GM12878 (cell line): ENCODE results near the gene RNLS. TPM values are rescaled to one million over a fixed set of nuclear protein-coding genes. Genes with fewer than 3 reads are reported as not detected.

ENCODE experiments used
- ATAC-seq: fragments of 200-7000 bp; cut with Tn5 transposase; 3 replicates; pipeline ENCODE4 v1.9.1; 2020; ENCODE audit warnings: mild to moderate bottlenecking, moderate library complexity
- BruUV-seq: library from RNA; stranded (reverse); fragments of 400-500 nt; replicated peaks from 2 replicates; lab custom pipeline; 2021; lab: Mats Ljungman, UMichigan
- CTCF ChIA-PET: fragments of 300-600 bp; sonication (Branson Sonifier 250); formaldehyde crosslinking; extraction: SDS; loops from one replicate; lab custom pipeline; 2021; ENCODE audit warnings: inconsistent platforms; lab: Yijun Ruan, JAX
- POLR2A ChIA-PET: fragments of 350-600 bp; formaldehyde crosslinking; extraction: SDS; loops from one replicate; lab custom pipeline; 2021; ENCODE audit warnings: inconsistent platforms; lab: Charles Lee
- RAD21 ChIA-PET: fragments of 300-600 bp; sonication (Branson Sonifier 250); formaldehyde crosslinking; loops from one replicate; lab custom pipeline; 2023; ENCODE audit warnings: antibody characterized with exemption; ENCODE audit not compliant: unreplicated experiment; lab: Charles Lee
- SMC1A ChIA-PET: fragments of 300-600 bp; sonication (Branson Sonifier 250); formaldehyde crosslinking; loops from one replicate; lab custom pipeline; 2023; ENCODE audit not compliant: unreplicated experiment, uncharacterized antibody; lab: Charles Lee
- DNase-seq: peaks from one replicate; pipeline ENCODE4 v3.0.0-alpha.2; 2011; ENCODE audit warnings: low read depth, low spot score
- FAIRE-seq: peaks from 3 replicates; lab custom pipeline; 2011; peaks lifted over from hg19 to GRCh38; lab: Jason Lieb, UNC
- H2AFZ ChIP-seq: 2 replicates; pipeline ENCODE4 v1.6.0; 2011; ENCODE audit warnings: low read depth, low read length, control low read depth; ENCODE audit not compliant: control insufficient read depth
- H3K27ac ChIP-seq: 2 replicates; pipeline ENCODE4 v1.5.1; 2011; ENCODE audit warnings: control low read depth; ENCODE audit not compliant: control insufficient read depth, insufficient read depth
- H3K27me3 ChIP-seq, 2 experiments: replicated peaks in 1 of 2; 2 replicates each; pipeline versions ENCODE4 v1.6.0 to v1.6.1; 2011; ENCODE audit warnings: low read length in 1 of 2; ENCODE audit not compliant: control insufficient read depth in 2 of 2, insufficient read depth in 2 of 2
- H3K36me3 ChIP-seq, 2 experiments: 2 replicates each; pipeline ENCODE4 v1.5.1; 2011; ENCODE audit warnings: low read length in 1 of 2; ENCODE audit not compliant: control insufficient read depth in 2 of 2, insufficient read depth in 2 of 2
- H3K4me1 ChIP-seq: 2 replicates; pipeline ENCODE4 v1.6.1; 2011; ENCODE audit warnings: mild to moderate bottlenecking, low read length, moderate library complexity, mixed read lengths; ENCODE audit not compliant: control insufficient read depth, insufficient read depth
- H3K4me2 ChIP-seq: 2 replicates; pipeline ENCODE4 v1.6.0; 2011; ENCODE audit warnings: control low read depth; ENCODE audit not compliant: control insufficient read depth, insufficient read depth
- H3K4me3 ChIP-seq: fragments of 200-600 bp; sonication (generic); 2 replicates; pipeline ENCODE4 v1.5.1; 2016
- H3K79me2 ChIP-seq: 2 replicates; pipeline ENCODE4 v1.6.0; 2011; ENCODE audit warnings: low read length; ENCODE audit not compliant: control insufficient read depth, insufficient read depth
- H3K9ac ChIP-seq: 2 replicates; pipeline ENCODE4 v1.8.0; 2011; ENCODE audit warnings: low read length, control low read depth, mixed read lengths; ENCODE audit not compliant: control insufficient read depth, insufficient read depth
- H3K9me3 ChIP-seq: replicated peaks from 3 replicates; pipeline ENCODE4 v1.5.1; 2011; ENCODE audit warnings: mild to moderate bottlenecking, low read length; ENCODE audit not compliant: control insufficient read depth, insufficient read depth
- H4K20me1 ChIP-seq: 2 replicates; pipeline ENCODE4 v1.6.0; 2011; ENCODE audit not compliant: control insufficient read depth, insufficient read depth
- BCL11A ChIP-seq: IDR thresholded peaks from 2 replicates; pipeline ENCODE4 v1.6.1; 2011; ENCODE audit warnings: low read depth, low read length
- E2F8 ChIP-seq: fragments of 450-650 bp; IDR thresholded peaks from 2 replicates; pipeline ENCODE4 v1.6.1; 2018; ENCODE audit warnings: mild to moderate bottlenecking, low read depth, moderate library complexity; ENCODE audit not compliant: partially characterized antibody
- EGR1 ChIP-seq, 2 experiments: IDR thresholded peaks; 1 replicate in 1 of 2; 2 replicates in 1 of 2; pipeline ENCODE4 v1.6.1; 2011 to 2012; ENCODE audit warnings: low read depth in 2 of 2, low read length in 2 of 2, borderline replicate concordance in 1 of 2, mild to moderate bottlenecking in 1 of 2, moderate library complexity in 1 of 2
- KDM1A ChIP-seq: fragments of 200-600 bp; sonication (generic); IDR thresholded peaks from 2 replicates; pipeline ENCODE4 v1.6.1; 2016; ENCODE audit warnings: borderline replicate concordance
- NKRF ChIP-seq: fragments of 450-650 bp; conservative IDR thresholded peaks from 2 replicates; pipeline ENCODE4 v1.6.1; 2017; ENCODE audit warnings: mild to moderate bottlenecking, moderate library complexity
- PML ChIP-seq: IDR thresholded peaks from 2 replicates; pipeline ENCODE4 v1.6.1; 2012; ENCODE audit warnings: low read length, inconsistent platforms
- POLR2A ChIP-seq: IDR thresholded peaks from 2 replicates; pipeline ENCODE4 v1.6.1; 2011; ENCODE audit warnings: low read depth, mild to moderate bottlenecking, low read length
- RCOR1 ChIP-seq: conservative IDR thresholded peaks from 2 replicates; pipeline ENCODE4 v1.6.1; 2012; ENCODE audit warnings: low read depth, low read length, improper control_type of control experiment
- REST ChIP-seq: IDR thresholded peaks from 2 replicates; pipeline ENCODE4 v1.6.1; 2012; ENCODE audit warnings: mild to moderate bottlenecking, low read depth, low read length
- RUNX3 ChIP-seq: IDR thresholded peaks from 2 replicates; pipeline ENCODE4 v1.6.1; 2012; ENCODE audit warnings: low read length, inconsistent platforms
- SREBF2 ChIP-seq: IDR thresholded peaks from 2 replicates; pipeline ENCODE4 v1.6.1; 2012; ENCODE audit warnings: mild to moderate bottlenecking, low read length
- SRF ChIP-seq, 2 experiments: IDR thresholded peaks; 2 replicates each; pipeline ENCODE4 v1.6.1; 2011; ENCODE audit warnings: low read depth in 2 of 2, low read length in 2 of 2, mild to moderate bottlenecking in 1 of 2, moderate library complexity in 1 of 2
- USF1 ChIP-seq: IDR thresholded peaks from 2 replicates; pipeline ENCODE4 v1.6.1; 2011; ENCODE audit warnings: borderline replicate concordance, low read depth, mild to moderate bottlenecking, moderate library complexity, mixed read lengths, low read length; ENCODE audit not compliant: insufficient read depth; ENCODE audit errors: extremely low read length
- ZNF217 ChIP-seq: fragments of 450-650 bp; IDR thresholded peaks from 2 replicates; pipeline ENCODE4 v1.6.1; 2017; ENCODE audit warnings: antibody characterized with exemption, mild to moderate bottlenecking
- ZNF622 ChIP-seq: fragments of 450-650 bp; IDR thresholded peaks from 2 replicates; pipeline ENCODE4 v1.6.1; 2017; ENCODE audit warnings: mild to moderate bottlenecking, inconsistent platforms
- ZZZ3 ChIP-seq: IDR thresholded peaks from 2 replicates; pipeline ENCODE4 v1.6.1; 2011; ENCODE audit warnings: low read depth; ENCODE audit not compliant: control insufficient read depth, insufficient read length
- WGBS: methylation state at CpG from one replicate; pipeline ENCODE4 v1.1.6; 2016; ENCODE audit warnings: low lambda C conversion rate; ENCODE audit not compliant: insufficient replicate concordance, insufficient coverage; ENCODE audit errors: missing lambda C conversion rate; 5-methylcytosine and 5-hydroxymethylcytosine counted together
- in situ Hi-C: fragments of 300-500 bp; cut with MboI; formaldehyde crosslinking; loops from 9 replicates; pipeline ENCODE4 v1.14.3; 2018; ENCODE audit warnings: mixed read lengths
- intact Hi-C: fragments of 100-400 bp; cut with micrococcal nuclease; formaldehyde crosslinking; loops from one replicate; pipeline ENCODE4 v1.14.2; 2022; ENCODE audit not compliant: unreplicated experiment
- polyA plus RNA-seq, 11 experiments: library from polyadenylated mRNA; depleted of rRNA in 4 of 11; unstranded in 6 of 11; stranded (reverse) in 5 of 11; fragments of >200 nt; fragmentation: Nextera tagmentation in 4 of 11; fragmentation: Illumina TruSeq in 1 of 11; extraction: Ambion mirVana in 4 of 11; extraction: Trizol in 1 of 11; gene quantifications; 1 replicate in 1 of 11; 2 replicates in 10 of 11; pipeline versions ENCODE4 v1.2.1 to v1.2.3, GENCODE V29; 2011 to 2016; ENCODE audit warnings: inconsistent platforms in 2 of 11, missing spikeins in 2 of 11, low read depth in 1 of 11
- total RNA-seq, 4 experiments: library from RNA; depleted of rRNA in 3 of 4; stranded (reverse); fragments of >200 nt in 3 of 4; fragmentation: Illumina TruSeq in 1 of 4; extraction: Trizol in 1 of 4; gene quantifications; 2 replicates each; pipeline versions ENCODE4 v1.2.1 to v1.2.3, GENCODE V29; 2013 to 2021

RNLS gene
- total and polyA plus RNA-seq, 10 of the 15 experiments (the other 5 are each of a cell fraction or from before 2014, with no cell fraction given) = 3.4 to 6.7 (median 4.6) TPM

- no peak for TF ChIP-seq RUNX3
- TF ChIP-seq ZZZ3 = no peak
- TF ChIP-seq EGR1 (IDR thresholded peaks at IDR 0.05; ENCODE audit: borderline replicate concordance in 1 of 2, low read depth in 2 of 2, low read length in 2 of 2) = no peak
- no peak for TF ChIP-seq ZNF217
- TF ChIP-seq RCOR1 = no peak
- no peak for TF ChIP-seq E2F8
- no peak for TF ChIP-seq POLR2A
- TF ChIP-seq NKRF = no peak
- TF ChIP-seq BCL11A = no peak
Observed at GRCh38 chr10:88241501-88241900, 341.6 kb downstream of the RNLS start (continued).

- ChIA-PET CTCF (no interaction called here), RAD21 (no interaction called here)
- no peak for ATAC-seq
- TF ChIP-seq SRF (IDR thresholded peaks at IDR 0.05; ENCODE audit: low read depth in 2 of 2, low read length in 2 of 2) = no peak
- no peak for TF ChIP-seq SREBF2
- TF ChIP-seq USF1 = no peak
- TF ChIP-seq KDM1A = no peak
- TF ChIP-seq ZNF622 = no peak
- TF ChIP-seq REST = no peak
- no peak for TF ChIP-seq PML
Observed at GRCh38 chr10:88239212-88239611, 343.9 kb downstream of the RNLS start.

More at GRCh38 chr10:88239212-88239611, 343.9 kb downstream of the RNLS start:
- WGBS = 91% methylated on average over 2 of the region's 2 CpGs
- no peaks in the 10 kb centered on the region for H3K9me3 ChIP-seq
- H3K27me3 ChIP-seq = no peaks in the 10 kb centered on the region
- no peak overlapping the region for H3K27ac ChIP-seq
- H3K4me2 ChIP-seq = no peak overlapping the region
- H3K36me3 ChIP-seq = no peaks in the 10 kb centered on the region
- ChIA-PET POLR2A (no interaction called here), SMC1A (interaction anchor here (1.2 to 1.6 kb wide), 2 partner anchors 8 to 13 kb away, joined by 3 to 4 read pairs; no protein-coding TSS in a partner anchor)
- no peak overlapping the region for H3K9ac ChIP-seq
- no TSS peak for BruUV-seq
- no peaks in the 10 kb centered on the region for H4K20me1 ChIP-seq
- no peak for DNase-seq
- in situ Hi-C loops (no loop called here), intact Hi-C loops (no loop called here)
- no peaks in the 10 kb centered on the region for H3K79me2 ChIP-seq
- no peak for FAIRE-seq
- H3K4me3 ChIP-seq = no peak overlapping the region
- no peak overlapping the region for H2AFZ ChIP-seq
- no peaks in the 10 kb centered on the region for H3K4me1 ChIP-seq
